ENCODE data around the gene SASH1. TPM values are rescaled to one million over a fixed set of nuclear protein-coding genes. Genes with fewer than 3 reads are reported as not detected.
A peak's percentile ranks its signal among the peaks of the same experiment; 100 is the strongest.

Gene SASH1
- total RNA-seq, 1 experiment from 2014 or later = 11.7 TPM

- Histone ChIP-seq H3K4me2 (ENCODE audit: low read length) (no peak overlapping the region), H3K9me2 (ENCODE audit: insufficient read depth) (no peaks in the 10 kb centered on the region), H3K79me2 (ENCODE audit: insufficient read depth, low read length) (no peaks in the 10 kb centered on the region), H3K9ac (ENCODE audit: low read length) (no peak overlapping the region), H3K9me3 (ENCODE audit: control insufficient read depth in 1 of 2, insufficient read depth in 1 of 2, low read depth in 1 of 2, low read length in 2 of 2) (no peaks in the 10 kb centered on the region), H4K20me1 (ENCODE audit: insufficient read depth) (no peaks in the 10 kb centered on the region), H3K4me1 (ENCODE audit: control insufficient read depth in 1 of 2, insufficient read depth in 2 of 2, low read length in 2 of 2) (no peaks in the 10 kb centered on the region), H3K27me3 (ENCODE audit: insufficient read depth, low read length) (no peaks in the 10 kb centered on the region), H3K27ac (ENCODE audit: low read depth, low read length) (no peak overlapping the region), H3K4me3 (replicated peaks in 1 of 2; ENCODE audit: low read depth in 1 of 2, low read length in 2 of 2) (no peak overlapping the region), H2AFZ (ENCODE audit: low read depth, low read length, poor library complexity, severe bottlenecking) (no peak overlapping the region), H3K36me3 (ENCODE audit: control insufficient read depth in 1 of 2, insufficient read depth in 2 of 2, low read length in 2 of 2) (no peaks in the 10 kb centered on the region)
- TF ChIP-seq REST (IDR thresholded peaks at IDR 0.05; ENCODE audit: low read depth) (no peak), EZH2phosphoT487 (IDR thresholded peaks at IDR 0.05; ENCODE audit: borderline replicate concordance) (no peak), CBX3 (IDR thresholded peaks at IDR 0.05; ENCODE audit: low read depth) (no peak), SRF (IDR thresholded peaks at IDR 0.05; ENCODE audit: low read depth) (no peak), RAD21 (IDR thresholded peaks at IDR 0.05; ENCODE audit: low read depth) (peak; percentile 93), CEBPB (IDR thresholded peaks at IDR 0.05; ENCODE audit: low read depth) (no peak), POLR2A (IDR thresholded peaks at IDR 0.05; ENCODE audit: borderline replicate concordance, extremely low read depth, insufficient read depth, insufficient read length) (no peak), JUND (IDR thresholded peaks at IDR 0.05) (no peak), EZH2 (IDR thresholded peaks at IDR 0.05) (no peak), TCF7L2 (IDR thresholded peaks at IDR 0.05; ENCODE audit: borderline replicate concordance, extremely low read depth, insufficient read depth, insufficient read length) (no peak), POLR2AphosphoS5 (IDR thresholded peaks at IDR 0.05; ENCODE audit: low read depth, low read length) (no peak), YY1 (IDR thresholded peaks at IDR 0.05; ENCODE audit: extremely low read depth, insufficient replicate concordance, low read depth, low read length) (peak; percentile 26), ZFX (IDR thresholded peaks at IDR 0.05) (no peak)
- TF ChIP-seq, protein P1, sequence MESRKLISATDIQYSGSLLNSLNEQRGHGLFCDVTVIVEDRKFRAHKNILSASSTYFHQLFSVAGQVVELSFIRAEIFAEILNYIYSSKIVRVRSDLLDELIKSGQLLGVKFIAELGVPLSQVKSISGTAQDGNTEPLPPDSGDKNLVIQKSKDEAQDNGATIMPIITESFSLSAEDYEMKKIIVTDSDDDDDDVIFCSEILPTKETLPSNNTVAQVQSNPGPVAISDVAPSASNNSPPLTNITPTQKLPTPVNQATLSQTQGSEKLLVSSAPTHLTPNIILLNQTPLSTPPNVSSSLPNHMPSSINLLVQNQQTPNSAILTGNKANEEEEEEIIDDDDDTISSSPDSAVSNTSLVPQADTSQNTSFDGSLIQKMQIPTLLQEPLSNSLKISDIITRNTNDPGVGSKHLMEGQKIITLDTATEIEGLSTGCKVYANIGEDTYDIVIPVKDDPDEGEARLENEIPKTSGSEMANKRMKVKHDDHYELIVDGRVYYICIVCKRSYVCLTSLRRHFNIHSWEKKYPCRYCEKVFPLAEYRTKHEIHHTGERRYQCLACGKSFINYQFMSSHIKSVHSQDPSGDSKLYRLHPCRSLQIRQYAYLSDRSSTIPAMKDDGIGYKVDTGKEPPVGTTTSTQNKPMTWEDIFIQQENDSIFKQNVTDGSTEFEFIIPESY (IDR thresholded peaks at IDR 0.05; ENCODE audit: extremely low read depth, insufficient replicate concordance, low read length) = no peak
- TF ChIP-seq, protein P2, sequence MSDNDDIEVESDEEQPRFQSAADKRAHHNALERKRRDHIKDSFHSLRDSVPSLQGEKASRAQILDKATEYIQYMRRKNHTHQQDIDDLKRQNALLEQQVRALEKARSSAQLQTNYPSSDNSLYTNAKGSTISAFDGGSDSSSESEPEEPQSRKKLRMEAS (IDR thresholded peaks at IDR 0.05) = no peak
- TF ChIP-seq, protein P3, sequence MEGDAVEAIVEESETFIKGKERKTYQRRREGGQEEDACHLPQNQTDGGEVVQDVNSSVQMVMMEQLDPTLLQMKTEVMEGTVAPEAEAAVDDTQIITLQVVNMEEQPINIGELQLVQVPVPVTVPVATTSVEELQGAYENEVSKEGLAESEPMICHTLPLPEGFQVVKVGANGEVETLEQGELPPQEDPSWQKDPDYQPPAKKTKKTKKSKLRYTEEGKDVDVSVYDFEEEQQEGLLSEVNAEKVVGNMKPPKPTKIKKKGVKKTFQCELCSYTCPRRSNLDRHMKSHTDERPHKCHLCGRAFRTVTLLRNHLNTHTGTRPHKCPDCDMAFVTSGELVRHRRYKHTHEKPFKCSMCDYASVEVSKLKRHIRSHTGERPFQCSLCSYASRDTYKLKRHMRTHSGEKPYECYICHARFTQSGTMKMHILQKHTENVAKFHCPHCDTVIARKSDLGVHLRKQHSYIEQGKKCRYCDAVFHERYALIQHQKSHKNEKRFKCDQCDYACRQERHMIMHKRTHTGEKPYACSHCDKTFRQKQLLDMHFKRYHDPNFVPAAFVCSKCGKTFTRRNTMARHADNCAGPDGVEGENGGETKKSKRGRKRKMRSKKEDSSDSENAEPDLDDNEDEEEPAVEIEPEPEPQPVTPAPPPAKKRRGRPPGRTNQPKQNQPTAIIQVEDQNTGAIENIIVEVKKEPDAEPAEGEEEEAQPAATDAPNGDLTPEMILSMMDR (IDR thresholded peaks at IDR 0.05 in 2 of 3, conservative IDR thresholded peaks at IDR 0.05 in 1 of 3; ENCODE audit: borderline replicate concordance in 1 of 3, insufficient read depth in 1 of 3, low read depth in 2 of 3, low read length in 2 of 3) = peak; percentile 85 to 97 (median 96)
- TF ChIP-seq, protein P4, sequence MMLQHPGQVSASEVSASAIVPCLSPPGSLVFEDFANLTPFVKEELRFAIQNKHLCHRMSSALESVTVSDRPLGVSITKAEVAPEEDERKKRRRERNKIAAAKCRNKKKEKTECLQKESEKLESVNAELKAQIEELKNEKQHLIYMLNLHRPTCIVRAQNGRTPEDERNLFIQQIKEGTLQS (IDR thresholded peaks at IDR 0.05) = no peak
- intact Hi-C loops (cut with micrococcal nuclease) = loop anchor here (1.0 to 5.0 kb wide), 3 partner anchors 287 to 1074 kb away; partner anchors contain the start of gene SAMD5
- no TSS peak for BruUV-seq (replicated peaks)
- ATAC-seq = peak; percentile 88
- peak; percentile 48 for DNase-seq (ENCODE audit: low read depth, low spot score)
- ChIA-PET RAD21 (ENCODE audit: low non-redundant PET in 1 of 2, low total read pairs in 2 of 2, uncharacterized antibody in 2 of 2, unreplicated experiment in 2 of 2) (interaction anchor here in 1 of 2 experiments (0.7 kb wide), 1 partner anchor 285 kb away, joined by 3 read pairs; no protein-coding TSS in a partner anchor), CTCF (interaction anchor here (1.1 to 1.4 kb wide), 3 partner anchors 17 to 287 kb away, joined by 3 to 9 read pairs (median 6); no protein-coding TSS in a partner anchor), POLR2A (no interaction called here)
Observed at GRCh38 chr6:148464319-148465010, 121.8 kb downstream of the SASH1 start.
